ENCODE measurements around the gene USP5.
"Not testable (repeated sequence)": the region's sequence is repeated elsewhere in the genome, so short reads cannot be mapped to it uniquely, and the experiment has no call there.

DNA sequence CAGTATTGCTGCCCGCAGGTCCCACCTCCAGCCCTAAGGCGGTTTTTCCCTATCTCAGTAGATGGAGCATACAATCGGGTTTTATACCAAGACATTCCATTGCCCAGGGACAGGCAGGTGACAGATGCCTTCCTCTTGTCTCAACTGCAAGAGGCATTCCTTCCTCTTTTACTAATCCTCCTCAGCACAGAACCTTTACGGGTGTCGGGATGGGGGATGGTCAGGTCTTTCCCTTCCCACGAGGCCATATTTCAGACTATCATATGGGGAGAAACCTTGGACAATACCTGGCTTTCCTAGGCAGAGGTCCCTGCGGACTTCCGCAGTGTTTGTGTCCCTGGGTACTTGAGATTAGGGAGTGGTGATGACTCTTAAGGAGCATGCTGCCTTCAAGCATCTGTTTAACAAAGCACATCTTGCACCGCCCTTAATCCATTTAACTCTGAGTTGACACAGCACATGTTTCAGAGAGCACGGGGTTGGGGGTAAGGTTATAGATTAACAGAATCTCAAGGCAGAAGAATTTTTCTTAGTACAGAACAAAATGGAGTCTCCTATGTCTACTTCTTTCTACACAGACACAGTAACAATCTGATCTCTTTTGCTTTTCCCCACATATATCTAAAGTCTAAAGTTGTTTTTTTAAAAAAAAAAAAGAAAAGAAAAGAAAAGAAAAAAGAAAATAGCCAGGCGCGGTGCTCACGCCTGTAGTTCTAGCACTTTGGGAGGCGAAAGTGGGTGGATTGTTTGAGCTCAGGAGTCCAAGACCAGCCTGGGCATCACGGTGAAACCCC is 34.5 kb downstream of the USP5 start:
- TF ChIP-seq, protein P1, sequence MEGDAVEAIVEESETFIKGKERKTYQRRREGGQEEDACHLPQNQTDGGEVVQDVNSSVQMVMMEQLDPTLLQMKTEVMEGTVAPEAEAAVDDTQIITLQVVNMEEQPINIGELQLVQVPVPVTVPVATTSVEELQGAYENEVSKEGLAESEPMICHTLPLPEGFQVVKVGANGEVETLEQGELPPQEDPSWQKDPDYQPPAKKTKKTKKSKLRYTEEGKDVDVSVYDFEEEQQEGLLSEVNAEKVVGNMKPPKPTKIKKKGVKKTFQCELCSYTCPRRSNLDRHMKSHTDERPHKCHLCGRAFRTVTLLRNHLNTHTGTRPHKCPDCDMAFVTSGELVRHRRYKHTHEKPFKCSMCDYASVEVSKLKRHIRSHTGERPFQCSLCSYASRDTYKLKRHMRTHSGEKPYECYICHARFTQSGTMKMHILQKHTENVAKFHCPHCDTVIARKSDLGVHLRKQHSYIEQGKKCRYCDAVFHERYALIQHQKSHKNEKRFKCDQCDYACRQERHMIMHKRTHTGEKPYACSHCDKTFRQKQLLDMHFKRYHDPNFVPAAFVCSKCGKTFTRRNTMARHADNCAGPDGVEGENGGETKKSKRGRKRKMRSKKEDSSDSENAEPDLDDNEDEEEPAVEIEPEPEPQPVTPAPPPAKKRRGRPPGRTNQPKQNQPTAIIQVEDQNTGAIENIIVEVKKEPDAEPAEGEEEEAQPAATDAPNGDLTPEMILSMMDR (IDR thresholded peaks at IDR 0.05), result not testable (repeated sequence)
- TF ChIP-seq, protein P2, sequence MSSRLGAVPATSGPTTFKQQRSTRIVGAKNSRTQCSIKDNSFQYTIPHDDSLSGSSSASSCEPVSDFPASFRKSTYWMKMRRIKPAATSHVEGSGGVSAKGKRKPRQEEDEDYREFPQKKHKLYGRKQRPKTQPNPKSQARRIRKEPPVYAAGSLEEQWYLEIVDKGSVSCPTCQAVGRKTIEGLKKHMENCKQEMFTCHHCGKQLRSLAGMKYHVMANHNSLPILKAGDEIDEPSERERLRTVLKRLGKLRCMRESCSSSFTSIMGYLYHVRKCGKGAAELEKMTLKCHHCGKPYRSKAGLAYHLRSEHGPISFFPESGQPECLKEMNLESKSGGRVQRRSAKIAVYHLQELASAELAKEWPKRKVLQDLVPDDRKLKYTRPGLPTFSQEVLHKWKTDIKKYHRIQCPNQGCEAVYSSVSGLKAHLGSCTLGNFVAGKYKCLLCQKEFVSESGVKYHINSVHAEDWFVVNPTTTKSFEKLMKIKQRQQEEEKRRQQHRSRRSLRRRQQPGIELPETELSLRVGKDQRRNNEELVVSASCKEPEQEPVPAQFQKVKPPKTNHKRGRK (CRISPR knock-in tag; IDR thresholded peaks at IDR 0.05; ENCODE audit: borderline replicate concordance), result not testable (repeated sequence)
- not testable (repeated sequence) for TF ChIP-seq CREB1 (CRISPR knock-in tag; IDR thresholded peaks at IDR 0.05); SMAD3 (CRISPR knock-in tag; IDR thresholded peaks at IDR 0.05; ENCODE audit: borderline replicate concordance); CBFB (CRISPR knock-in tag; IDR thresholded peaks at IDR 0.05; ENCODE audit: low read depth); TEAD4 (CRISPR knock-in tag; IDR thresholded peaks at IDR 0.05); ZNF138 (CRISPR knock-in tag; conservative IDR thresholded peaks at IDR 0.05); SP1 (CRISPR knock-in tag; conservative IDR thresholded peaks at IDR 0.05); GABPB1 (CRISPR knock-in tag; IDR thresholded peaks at IDR 0.05); ESRRA (CRISPR knock-in tag; IDR thresholded peaks at IDR 0.05; ENCODE audit: borderline replicate concordance)
- TF ChIP-seq, protein P3, sequence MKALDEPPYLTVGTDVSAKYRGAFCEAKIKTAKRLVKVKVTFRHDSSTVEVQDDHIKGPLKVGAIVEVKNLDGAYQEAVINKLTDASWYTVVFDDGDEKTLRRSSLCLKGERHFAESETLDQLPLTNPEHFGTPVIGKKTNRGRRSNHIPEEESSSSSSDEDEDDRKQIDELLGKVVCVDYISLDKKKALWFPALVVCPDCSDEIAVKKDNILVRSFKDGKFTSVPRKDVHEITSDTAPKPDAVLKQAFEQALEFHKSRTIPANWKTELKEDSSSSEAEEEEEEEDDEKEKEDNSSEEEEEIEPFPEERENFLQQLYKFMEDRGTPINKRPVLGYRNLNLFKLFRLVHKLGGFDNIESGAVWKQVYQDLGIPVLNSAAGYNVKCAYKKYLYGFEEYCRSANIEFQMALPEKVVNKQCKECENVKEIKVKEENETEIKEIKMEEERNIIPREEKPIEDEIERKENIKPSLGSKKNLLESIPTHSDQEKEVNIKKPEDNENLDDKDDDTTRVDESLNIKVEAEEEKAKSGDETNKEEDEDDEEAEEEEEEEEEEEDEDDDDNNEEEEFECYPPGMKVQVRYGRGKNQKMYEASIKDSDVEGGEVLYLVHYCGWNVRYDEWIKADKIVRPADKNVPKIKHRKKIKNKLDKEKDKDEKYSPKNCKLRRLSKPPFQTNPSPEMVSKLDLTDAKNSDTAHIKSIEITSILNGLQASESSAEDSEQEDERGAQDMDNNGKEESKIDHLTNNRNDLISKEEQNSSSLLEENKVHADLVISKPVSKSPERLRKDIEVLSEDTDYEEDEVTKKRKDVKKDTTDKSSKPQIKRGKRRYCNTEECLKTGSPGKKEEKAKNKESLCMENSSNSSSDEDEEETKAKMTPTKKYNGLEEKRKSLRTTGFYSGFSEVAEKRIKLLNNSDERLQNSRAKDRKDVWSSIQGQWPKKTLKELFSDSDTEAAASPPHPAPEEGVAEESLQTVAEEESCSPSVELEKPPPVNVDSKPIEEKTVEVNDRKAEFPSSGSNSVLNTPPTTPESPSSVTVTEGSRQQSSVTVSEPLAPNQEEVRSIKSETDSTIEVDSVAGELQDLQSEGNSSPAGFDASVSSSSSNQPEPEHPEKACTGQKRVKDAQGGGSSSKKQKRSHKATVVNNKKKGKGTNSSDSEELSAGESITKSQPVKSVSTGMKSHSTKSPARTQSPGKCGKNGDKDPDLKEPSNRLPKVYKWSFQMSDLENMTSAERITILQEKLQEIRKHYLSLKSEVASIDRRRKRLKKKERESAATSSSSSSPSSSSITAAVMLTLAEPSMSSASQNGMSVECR (CRISPR knock-in tag; IDR thresholded peaks at IDR 0.05; ENCODE audit: borderline replicate concordance), result not testable (repeated sequence)
- TF ChIP-seq, protein P4, sequence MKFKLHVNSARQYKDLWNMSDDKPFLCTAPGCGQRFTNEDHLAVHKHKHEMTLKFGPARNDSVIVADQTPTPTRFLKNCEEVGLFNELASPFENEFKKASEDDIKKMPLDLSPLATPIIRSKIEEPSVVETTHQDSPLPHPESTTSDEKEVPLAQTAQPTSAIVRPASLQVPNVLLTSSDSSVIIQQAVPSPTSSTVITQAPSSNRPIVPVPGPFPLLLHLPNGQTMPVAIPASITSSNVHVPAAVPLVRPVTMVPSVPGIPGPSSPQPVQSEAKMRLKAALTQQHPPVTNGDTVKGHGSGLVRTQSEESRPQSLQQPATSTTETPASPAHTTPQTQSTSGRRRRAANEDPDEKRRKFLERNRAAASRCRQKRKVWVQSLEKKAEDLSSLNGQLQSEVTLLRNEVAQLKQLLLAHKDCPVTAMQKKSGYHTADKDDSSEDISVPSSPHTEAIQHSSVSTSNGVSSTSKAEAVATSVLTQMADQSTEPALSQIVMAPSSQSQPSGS (CRISPR knock-in tag; IDR thresholded peaks at IDR 0.05; ENCODE audit: borderline replicate concordance, low read depth), result not testable (repeated sequence)
- TF ChIP-seq, protein P5, sequence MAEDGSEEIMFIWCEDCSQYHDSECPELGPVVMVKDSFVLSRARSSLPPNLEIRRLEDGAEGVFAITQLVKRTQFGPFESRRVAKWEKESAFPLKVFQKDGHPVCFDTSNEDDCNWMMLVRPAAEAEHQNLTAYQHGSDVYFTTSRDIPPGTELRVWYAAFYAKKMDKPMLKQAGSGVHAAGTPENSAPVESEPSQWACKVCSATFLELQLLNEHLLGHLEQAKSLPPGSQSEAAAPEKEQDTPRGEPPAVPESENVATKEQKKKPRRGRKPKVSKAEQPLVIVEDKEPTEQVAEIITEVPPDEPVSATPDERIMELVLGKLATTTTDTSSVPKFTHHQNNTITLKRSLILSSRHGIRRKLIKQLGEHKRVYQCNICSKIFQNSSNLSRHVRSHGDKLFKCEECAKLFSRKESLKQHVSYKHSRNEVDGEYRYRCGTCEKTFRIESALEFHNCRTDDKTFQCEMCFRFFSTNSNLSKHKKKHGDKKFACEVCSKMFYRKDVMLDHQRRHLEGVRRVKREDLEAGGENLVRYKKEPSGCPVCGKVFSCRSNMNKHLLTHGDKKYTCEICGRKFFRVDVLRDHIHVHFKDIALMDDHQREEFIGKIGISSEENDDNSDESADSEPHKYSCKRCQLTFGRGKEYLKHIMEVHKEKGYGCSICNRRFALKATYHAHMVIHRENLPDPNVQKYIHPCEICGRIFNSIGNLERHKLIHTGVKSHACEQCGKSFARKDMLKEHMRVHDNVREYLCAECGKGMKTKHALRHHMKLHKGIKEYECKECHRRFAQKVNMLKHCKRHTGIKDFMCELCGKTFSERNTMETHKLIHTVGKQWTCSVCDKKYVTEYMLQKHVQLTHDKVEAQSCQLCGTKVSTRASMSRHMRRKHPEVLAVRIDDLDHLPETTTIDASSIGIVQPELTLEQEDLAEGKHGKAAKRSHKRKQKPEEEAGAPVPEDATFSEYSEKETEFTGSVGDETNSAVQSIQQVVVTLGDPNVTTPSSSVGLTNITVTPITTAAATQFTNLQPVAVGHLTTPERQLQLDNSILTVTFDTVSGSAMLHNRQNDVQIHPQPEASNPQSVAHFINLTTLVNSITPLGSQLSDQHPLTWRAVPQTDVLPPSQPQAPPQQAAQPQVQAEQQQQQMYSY (CRISPR knock-in tag; IDR thresholded peaks at IDR 0.05), result not testable (repeated sequence)
- TF ChIP-seq, protein P6, sequence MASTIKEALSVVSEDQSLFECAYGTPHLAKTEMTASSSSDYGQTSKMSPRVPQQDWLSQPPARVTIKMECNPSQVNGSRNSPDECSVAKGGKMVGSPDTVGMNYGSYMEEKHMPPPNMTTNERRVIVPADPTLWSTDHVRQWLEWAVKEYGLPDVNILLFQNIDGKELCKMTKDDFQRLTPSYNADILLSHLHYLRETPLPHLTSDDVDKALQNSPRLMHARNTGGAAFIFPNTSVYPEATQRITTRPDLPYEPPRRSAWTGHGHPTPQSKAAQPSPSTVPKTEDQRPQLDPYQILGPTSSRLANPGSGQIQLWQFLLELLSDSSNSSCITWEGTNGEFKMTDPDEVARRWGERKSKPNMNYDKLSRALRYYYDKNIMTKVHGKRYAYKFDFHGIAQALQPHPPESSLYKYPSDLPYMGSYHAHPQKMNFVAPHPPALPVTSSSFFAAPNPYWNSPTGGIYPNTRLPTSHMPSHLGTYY (CRISPR knock-in tag; IDR thresholded peaks at IDR 0.05), result not testable (repeated sequence)

Data from WTC11 (cell line).